Measurements from ENCODE around the gene DNAJC18.
A peak's percentile ranks its signal among the peaks of the same experiment; 100 is the strongest.

The DNAJC18 gene

DNA sequence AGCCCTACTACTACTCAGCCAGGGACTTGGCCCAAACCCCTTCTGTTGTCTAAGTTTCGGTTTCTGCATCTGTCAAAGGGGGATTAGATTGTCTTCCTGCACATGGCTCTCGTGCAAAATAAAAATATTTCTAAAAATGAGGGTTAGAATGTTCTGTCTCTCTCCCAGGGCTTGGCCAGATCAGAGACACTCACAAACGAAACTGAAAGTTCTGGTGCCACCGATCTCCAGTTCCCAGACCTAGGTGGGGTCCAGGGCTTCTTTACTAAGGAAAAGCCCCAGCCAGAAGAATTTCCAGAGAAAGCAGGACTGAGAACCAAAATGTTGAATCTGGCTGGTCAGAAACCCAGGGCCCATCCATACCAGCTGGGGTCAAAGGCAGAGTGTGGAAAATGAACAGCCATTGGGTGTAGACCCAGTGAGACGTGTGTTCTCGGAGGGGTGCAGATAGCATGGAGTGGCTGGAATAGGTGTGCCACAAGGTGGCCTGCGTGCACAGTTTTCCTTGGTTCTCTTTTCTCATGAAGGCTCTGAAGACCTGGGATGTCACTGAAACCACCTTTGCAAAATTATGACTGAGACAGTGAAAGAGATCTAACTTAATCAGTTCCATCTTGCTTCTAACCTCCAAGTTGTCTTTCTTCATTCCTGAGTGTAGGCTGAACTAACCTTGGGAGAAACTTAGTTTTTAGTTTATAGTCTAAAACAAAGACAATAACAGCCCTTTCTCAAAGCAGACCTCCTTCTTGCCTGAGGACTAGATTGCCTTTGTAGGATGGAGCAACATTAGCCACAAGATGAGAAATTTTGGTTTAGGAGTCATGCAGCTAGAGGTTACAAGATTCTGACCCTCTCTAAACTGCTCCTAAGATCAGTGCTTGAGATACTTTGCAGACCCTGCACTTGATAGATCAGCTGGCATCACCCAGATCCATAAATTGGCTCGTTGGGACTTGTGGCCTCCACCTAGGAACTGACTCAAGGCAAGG, 54.0 kb downstream of the DNAJC18 start:
- DNase-seq: no peak

DNA sequence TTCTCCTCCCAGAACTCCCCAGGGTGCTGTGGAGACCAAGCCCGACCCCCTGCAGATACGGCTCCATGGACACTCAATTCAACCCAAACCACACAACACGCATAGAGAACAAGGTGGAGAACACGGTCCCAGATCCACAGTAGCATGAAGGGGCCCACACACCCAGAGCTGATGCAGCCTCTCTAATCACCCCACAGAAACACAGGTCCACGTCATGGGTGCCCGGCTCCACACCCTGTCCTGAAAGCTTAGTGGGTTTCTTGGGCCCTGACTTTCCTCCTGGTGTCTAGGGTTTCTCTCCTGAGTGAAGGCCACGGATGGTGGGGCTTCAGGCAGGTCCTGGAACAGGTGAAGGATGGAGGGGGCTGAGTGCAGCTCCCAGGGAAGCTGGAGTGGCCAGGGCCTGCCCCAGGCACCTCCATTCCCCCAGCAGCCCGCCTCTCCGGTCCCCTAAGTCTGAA, 54.7 kb downstream of the DNAJC18 start:
- no peak for DNase-seq

DNA sequence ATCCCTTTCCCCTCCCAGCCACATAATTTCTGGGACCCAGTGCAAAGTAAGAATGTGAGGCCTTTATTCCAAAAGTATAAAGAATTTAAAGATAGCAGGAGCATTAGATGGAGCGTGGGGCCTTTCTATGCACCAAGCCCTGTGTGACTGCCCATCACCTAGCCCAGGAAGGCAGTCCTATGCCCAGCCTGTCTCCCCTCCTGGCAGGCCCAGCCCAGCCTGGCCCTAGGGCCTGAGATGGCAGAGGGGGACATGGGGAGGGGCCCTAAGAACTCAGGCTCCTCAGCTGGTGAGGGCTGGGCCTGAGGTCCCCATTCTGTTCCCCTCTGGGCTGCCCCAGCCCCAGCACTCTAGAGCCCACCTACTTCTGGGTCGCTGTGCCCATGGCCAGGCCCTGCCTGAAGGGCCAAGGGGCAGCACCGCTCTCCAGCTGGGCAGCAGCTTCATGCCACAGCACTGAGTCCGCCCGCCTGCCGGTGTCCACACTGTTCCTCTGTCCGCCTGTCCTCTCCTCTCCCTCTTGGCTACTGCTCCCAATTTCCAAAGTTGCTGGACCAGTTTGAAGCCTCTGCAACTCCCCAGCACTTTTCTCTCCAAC, 55.2 kb downstream of the DNAJC18 start:
- DNase-seq: no peak

DNA sequence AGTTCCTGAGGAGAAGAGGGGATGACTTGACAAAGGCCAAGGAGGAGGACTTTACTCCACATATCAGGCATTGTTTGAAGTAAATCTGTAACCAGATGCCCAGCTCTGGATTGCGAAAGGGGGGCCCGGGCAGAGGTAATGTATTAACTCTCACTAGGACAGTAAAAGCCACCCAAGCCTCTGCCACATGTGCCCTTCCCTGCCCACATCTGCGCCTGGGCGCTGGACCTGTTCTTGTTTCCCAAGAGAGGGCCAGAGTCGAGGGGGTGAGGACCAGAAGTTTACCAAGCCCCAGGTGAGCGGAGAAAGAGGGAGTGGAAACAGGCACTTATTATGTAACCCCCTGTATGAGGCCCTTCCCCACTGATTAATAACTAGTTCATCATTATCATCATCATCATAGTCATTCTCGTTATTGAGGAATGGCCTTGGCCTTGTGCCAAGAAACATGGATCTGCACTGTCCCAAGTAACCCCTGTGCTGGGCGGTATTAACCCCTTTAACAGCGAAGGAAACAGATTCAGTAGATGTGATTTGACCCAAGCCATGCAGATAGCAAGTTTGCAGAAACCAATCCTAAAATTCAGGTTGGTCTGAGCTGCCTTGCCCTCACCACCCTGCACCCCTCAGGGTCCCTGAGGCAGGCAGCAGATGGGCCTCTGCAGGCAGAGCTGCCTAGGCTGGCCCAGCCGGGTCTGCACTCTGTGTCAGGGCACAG, 55.9 kb downstream of the DNAJC18 start, which contains the start of gene SLC23A1:
TSS of gene SLC23A1 (minus strand) at position 23 of the 718 bp plus-strand sequence. CDS start 44 bp downstream, outside the sequence.
- peak; percentile 43 for DNase-seq

DNA sequence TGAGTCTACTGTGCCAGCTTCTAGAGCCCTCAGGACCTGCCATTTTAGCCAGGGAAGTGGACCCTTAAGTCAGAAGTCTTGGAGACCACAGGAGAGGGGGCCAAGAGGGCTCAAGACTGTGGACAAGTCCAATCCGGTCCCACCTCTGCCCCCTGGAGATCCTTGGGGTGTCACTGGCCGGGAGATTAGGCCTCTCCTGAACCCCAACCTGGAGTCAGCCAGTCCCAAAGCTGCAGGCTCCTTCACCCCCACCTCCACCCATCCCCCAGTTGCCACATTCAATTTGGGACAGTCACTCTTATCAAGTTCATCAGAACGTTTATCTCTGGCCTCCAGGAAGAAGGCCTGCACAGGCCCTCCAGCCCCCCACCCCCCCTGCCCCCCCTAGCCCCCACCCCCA, 56.5 kb downstream of the DNAJC18 start:
- no peak for DNase-seq

DNA sequence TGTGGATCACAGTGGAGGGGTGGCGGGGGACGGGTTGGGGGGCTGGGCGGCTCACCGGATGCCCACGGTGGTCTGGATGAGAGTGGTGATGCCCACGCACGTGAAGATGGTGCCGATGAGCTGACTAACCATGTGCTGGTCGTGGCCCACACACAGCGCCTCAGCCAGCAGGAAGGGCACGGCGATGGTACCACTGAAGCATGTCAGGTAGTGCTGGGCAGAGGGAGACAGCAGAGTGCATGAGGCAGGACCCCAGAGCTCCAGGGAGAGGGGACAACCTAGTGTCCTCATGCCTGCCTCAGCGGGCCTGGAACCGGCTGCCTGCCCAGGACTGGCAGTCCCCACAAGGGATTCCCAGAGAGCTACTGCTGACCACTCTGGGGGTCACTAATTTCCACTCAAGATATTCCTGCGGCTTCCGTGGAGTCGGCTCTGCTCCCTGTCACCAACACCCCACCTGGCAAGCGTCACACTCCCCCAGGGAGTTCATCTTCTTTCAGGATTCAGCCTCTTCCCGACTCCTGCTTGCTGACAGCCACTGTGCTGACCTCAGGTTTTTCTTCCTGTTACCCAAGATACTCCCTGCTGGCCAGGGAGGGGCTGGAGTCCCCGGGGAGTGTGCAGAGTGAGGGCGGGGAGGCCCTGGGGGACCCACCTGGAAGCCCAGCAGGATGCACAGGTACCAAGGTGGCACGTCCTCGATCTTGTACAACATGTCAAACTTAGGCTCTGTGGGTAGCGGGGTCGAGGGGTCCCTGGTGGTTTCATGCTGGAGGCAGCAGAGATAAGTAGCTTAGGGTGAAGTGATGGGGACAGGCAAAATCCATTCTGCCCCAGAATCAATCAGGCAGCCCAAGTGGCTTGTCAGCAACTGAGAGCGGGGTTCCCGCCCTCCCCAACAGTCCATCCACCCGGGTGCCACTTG, 57.2 kb downstream of the DNAJC18 start:
- no peak for DNase-seq

DNA sequence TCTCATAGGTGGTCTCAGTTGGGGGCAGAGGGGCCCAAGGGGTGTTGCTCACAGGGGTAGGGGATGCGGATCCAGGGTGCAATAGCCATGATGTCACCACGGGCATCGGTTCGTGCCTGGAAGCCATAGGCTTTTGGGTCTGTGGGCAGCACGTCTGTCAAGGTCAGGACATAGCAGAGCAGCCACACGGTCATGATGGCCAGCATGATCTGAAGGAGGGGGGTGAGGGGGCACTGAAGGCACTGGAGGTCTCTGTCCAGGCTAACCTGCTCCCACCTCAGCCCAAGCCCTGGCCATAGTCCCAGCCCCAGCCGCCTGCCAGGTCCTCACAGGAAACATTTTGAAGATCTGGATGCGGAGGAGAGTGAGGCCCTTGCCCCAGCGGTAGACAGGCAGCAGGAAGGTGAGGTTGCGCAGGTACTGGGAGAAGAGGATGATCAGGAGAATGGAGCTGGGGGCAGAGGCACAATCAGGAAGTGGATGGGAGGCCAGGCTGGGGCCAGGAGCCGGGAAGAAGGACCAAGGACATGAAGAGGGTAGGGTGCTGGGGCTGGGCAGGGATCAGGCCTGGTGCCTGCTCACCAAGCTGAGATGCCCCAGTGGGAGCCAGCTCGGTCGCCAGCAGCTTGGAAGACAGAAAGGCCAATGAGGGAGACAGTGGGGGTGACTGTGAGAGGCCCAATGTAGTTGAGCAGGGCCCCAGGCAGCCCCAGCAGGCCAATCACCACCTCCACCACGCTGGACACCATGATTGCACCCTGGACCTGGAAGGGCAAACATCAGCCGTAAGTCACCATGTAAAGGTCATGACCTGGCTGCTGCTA, 59.5 kb downstream of the DNAJC18 start:
- no peak for DNase-seq

DNA sequence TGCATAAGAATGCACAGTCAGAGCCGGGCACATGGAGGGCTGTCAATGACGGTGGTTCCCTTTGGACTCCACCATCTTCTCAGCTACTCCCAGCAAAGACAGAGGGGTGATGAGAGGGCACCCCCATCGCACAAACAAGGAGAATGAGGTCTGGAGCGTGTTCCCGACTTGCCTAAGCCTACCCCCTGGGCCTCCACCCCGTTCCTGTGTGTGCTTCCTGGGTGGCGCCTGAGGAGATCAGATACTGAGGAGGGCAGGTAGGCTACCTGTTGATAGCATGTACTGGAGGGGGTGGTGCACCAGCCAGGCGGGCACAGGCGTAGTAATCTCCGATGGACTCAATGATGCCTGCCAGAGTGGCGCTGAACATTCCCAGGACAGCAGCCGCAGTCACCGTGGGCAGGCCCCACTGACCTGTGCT, 60.4 kb downstream of the DNAJC18 start:
- no peak for DNase-seq

DNA sequence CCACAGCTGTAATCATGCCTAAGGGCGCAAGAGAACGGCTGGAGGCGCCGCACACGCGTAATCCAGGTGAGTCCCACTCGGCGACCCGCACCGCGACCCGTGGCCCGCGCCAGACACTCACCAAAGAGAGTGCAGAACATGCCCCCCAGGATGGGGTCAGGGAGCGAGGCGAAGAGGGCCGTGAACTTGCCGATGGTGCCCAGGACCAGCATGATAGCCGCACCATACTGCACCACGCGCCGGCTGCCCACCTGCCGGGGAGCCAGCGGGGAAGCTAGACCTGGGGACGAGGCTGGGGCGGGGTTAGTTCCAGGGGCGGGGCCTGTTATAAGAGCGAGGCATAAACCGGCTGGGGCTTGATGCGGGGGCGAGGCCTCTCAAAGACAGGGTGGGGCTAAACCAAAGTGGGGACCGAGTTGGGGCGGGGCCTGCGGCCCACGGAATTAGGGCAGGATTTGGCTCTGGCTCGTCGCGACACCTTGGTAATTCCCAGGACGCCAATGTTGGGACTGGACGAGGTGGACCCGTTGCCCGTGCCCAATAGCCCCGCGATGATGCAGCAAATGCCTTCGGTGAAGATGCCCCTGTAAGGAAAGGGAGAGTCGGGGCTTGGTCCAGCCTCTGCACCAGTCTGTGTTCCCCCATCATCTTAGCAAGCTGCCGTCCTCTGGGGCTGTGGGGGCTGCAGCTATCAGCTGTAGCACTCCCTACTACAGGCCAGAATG, 61.1 kb downstream of the DNAJC18 start:
- DNase-seq: no peak

DNA sequence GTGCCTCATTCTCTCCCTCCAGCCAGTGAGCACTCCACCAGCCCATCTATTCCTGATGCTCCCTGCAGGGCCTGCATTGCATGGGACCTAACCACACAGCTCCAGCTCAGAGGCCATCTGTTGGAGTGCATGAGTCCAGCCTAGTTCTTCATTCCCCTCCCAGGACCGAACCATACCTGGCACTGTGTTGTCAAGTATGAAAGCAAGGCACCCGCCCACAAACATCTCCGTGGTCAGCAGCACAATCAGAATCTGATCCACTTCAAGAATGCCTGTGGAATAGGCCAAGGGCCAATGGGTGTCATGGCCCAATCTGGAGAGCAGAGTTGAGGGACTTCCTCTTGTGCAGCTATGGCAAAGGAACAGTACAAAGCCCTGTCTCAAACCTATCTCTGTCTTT, 62.1 kb downstream of the DNAJC18 start:
- DNase-seq: no peak

DNA sequence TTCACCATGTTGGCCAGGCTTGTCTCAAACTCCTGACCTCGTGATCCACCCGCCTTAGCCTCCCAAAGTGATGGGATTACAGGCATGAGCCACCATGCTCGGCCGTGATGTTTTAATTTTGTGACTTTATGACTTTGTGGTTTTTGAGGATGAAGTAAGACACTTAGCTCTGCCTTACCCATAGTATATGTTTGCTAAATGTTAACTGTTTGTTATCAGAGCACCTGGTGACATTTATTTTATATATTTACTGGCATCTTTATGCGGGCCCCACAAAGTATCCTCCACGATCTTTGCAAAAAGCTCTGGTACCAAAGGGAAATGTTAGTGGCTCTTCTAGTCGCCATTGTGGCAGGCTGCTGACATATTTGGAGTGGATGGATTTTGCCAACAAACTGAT, 63.0 kb downstream of the DNAJC18 start:
- DNase-seq: no peak

DNA sequence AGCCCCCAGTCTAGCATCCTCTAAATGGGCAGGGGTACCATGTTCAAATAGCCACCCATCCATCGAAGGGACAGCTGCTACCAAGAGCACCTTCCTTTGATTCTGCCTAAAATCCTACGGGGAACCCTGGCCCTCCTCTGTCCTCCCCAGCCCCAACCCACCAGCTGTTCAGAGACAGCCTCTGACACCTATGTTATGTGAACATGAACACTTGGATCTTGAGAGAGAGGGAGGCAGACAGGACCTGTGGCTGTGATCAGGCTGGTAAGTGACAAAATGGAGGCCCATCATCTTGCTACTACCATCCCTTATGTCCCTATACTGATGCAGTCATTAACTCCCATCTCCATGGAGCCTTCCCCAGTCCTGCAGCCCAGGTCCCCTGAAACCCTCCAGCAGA, 64.4 kb downstream of the DNAJC18 start:
- no peak for DNase-seq

DNA sequence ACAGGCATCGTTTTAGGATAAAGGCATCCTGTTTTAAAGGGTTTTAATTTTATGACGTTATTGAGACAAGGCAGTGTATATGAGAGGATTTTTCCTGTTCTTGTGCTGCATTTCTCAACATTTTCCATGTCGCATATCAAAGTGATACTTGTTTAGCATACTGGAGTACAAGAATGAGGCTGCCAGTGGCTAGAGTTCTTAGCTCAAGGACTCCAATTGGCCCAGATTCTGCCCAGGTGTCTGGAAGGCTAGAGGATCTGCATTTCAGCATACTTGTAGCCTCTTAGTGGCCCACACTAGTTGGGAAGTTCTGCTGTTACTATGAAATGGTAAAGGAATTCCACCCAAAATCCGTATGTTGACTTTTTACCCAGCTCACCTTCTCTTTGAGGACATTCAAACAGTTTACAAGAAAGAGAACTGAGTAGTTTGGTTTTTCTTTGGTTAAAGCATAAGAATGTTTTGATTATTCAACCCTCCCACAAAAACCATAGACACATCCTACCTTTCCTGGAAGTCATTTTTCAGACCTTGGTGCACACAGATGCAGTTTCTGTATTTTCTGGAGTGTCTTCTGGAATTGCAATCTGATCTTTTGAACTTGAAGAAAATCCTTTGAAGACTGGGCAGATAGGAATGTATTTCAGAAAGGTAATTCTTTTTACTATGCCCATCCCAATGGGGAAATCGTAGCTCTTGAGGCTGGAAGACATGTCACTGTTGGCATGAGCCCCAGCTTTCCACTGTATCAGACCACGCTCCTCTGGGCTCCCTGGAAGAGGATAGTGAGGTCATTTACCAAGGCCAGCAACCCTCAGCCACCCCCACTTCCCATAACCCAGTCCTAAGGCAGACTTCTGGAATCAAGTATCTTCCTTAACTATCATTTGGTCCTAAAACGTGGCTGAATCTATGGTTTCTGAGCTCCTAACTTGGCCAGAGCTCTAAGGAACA, 67.6 kb downstream of the DNAJC18 start:
- no peak for DNase-seq

DNA sequence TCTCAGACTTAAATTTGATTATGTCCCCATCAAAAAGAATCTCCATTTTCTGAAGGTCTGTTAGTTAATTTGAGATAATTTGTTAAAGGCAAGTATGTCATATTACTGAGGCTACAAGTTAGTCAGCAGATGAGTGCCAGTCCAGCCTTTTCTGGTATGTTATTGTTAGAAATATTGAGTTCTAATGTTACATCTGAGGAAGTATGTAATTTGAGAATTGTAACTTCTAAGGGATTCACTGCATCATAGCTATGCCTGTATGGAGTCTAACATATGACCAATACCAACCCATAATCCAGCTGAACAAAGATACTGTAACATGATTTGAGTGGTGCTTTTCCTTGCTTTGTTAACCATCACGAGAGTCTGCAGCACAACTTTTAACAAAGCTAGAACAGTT, 70.1 kb downstream of the DNAJC18 start:
- DNase-seq: no peak

DNA sequence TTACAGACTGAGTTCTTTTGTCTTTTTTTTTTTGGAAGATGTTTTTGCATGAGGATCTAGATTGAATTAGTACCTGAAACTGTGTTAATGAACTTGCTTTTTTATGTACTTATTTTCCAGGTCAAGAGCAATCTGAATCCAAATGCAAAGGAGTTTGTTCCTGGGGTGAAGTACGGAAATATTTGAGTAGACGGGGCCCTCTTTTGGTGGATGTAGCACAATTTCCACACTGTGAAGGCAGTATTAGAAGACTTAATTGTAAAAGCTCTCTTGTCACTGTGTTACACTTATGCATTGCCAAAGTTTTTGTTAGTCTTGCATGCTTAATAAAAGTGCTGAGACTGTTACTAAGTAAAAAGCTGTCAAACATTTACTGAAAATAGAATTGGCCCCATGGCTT, 70.7 kb downstream of the DNAJC18 start:
- DNase-seq: no peak

DNA sequence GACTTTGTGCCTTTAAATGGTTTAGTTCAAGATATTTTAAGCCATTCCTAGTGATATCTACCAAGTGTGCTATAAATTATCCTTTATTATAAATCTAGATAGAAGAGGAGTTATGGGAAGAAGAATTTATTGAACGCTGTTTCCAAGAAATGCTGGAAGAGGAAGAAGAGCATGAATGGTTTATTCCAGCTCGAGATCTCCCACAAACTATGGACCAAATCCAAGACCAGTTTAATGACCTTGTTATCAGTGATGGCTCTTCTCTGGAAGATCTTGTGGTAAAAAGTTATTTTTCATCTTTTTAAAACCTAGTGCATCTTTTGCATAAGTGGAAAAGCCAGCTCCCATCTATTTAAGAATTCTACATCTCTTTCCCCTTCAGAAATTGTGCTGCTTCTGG, 74.9 kb downstream of the DNAJC18 start:
- no peak for DNase-seq

DNA sequence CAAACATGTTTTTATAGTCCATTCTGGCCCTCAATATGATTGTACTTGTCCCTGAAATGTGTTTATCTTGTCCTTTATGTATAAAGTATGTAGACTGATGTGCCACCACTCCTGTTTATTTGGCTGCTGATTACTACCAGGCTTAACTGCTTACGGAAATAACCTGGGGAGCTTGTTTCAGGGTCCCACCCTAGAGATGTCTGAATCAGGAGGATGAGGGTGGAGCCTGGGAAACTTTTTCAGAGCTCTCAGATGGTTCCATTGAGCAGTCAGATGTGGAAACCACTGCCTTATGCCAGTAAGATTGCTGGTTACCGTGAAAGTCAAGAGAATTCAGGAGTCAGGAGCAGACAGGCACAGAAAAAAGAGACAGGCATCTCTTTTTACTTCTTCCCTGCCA, 75.4 kb downstream of the DNAJC18 start:
- no peak for DNase-seq

DNA sequence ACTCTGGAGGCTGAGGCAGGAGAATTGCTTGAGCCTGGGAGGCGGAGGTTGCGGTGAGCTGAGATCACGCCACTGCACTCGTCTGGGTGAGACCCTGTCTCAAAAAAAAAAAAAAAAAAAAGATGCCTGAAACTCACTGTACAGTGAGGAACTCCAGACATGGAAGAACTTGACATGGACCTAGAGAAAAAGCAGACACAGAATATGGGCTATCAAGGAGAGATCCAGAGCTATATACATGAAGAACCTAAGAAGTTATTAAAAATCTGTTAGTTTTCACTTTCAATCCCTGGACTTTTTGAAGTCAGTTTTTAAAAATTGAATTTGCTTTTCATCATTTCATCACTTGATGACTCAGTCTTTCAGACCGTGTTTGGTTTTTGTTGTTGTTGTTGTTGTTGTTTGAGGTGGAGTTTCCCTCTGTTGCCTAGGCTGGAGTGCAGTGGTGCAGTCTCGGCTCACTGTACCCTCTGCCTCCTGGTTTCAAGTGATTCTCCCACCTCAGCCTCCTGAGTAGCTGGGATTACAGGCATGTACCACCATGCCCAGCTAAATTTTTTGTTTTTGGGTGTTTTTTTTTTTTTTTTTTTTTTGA, 77.4 kb downstream of the DNAJC18 start:
- no peak for DNase-seq

DNA sequence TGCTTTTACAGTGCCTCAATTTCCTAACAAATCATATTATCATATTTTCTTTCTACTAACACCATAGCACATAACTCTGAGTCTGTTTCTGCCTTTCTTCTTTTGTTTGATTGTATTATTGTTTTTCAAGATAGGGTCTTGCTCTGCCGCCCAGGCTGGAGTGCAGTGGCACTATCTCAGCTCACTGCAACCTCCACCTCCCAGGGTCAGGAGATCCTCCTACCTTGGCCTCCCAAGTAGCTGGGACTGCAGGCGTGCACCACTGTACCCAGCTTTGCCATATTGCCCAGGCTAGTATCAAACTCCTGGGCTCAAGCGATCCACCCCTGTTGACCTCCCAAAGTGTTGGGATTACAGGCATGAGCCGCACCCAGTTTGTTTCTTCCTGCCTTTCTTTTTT, 78.9 kb downstream of the DNAJC18 start:
- no peak for DNase-seq
